Measurements from ENCODE around the gene EGFLAM. TPM values are rescaled to one million over a fixed set of nuclear protein-coding genes. Genes with fewer than 3 reads are reported as not detected.

Gene EGFLAM
- total and polyA plus RNA-seq, 9 of the 15 experiments (the other 6 are each of a cell fraction or from before 2014, with no cell fraction given), result 0.09 to 2.5 (median 1.0) TPM

GRCh38 chr5:38360323-38361061, 102.1 kb downstream of the EGFLAM start:
- H3K4me2 ChIP-seq (ENCODE audit: insufficient read depth, low read length), result no peak overlapping the region
- no peaks in the 10 kb centered on the region for H3K9me1 ChIP-seq (ENCODE audit: control insufficient read depth, insufficient read depth, low read length)
- H3K36me3 ChIP-seq (ENCODE audit: control insufficient read depth, insufficient read depth, low read length), result no peaks in the 10 kb centered on the region
- in situ Hi-C loops (cut with MboI), result no loop called here
- CTCF ChIA-PET (ENCODE audit: low intra/inter-chr PET ratio), result no interaction called here
- no peak overlapping the region for H2AFZ ChIP-seq (ENCODE audit: low read depth, low read length)
- DNase-seq (ENCODE audit: extremely low read depth in 1 of 4, low spot score in 3 of 4), result no peak
- POLR2A ChIA-PET, result interaction anchor here (0.7 kb wide), 1 partner anchor 17 kb away, joined by 3 read pairs; no protein-coding TSS in a partner anchor
- H4K20me1 ChIP-seq (replicated peaks; ENCODE audit: control insufficient read depth, insufficient read depth, low read length), result no peaks in the 10 kb centered on the region
- intact Hi-C loops (cut with micrococcal nuclease), result no loop called here
- no TSS peak for BruUV-seq (replicated peaks)
- no peaks in the 10 kb centered on the region for H3K4me1 ChIP-seq (replicated peaks in 1 of 2; ENCODE audit: control insufficient read depth in 2 of 2, insufficient read depth in 2 of 2, low read length in 2 of 2)
- no peaks in the 10 kb centered on the region for H3K27me3 ChIP-seq (ENCODE audit: control insufficient read depth in 2 of 2, insufficient read depth in 2 of 2, low read length in 2 of 2)
- H3K9me3 ChIP-seq (replicated peaks; ENCODE audit: control insufficient read depth, insufficient read depth, low read depth, low read length), result no peaks in the 10 kb centered on the region
- H3K79me2 ChIP-seq (ENCODE audit: control insufficient read depth, insufficient read depth, low read length), result no peaks in the 10 kb centered on the region
- ATAC-seq, result no peak
- no peak for FAIRE-seq
- WGBS (ENCODE audit: insufficient coverage, low coverage, missing lambda C conversion rate), result 53% methylated on average over 11 of the region's 11 CpGs
- H3K27ac ChIP-seq (ENCODE audit: extremely low read depth, low read depth, low read length), result no peak overlapping the region
- H3K9ac ChIP-seq (ENCODE audit: insufficient read depth in 1 of 2, low read depth in 2 of 2, low read length in 2 of 2), result no peak overlapping the region
- no peak for TF ChIP-seq SMARCE1 (IDR thresholded peaks at IDR 0.05)
- TF ChIP-seq CEBPB (tag; IDR thresholded peaks at IDR 0.05), result peak; percentile 94
- 0 out of 2 replicates have a peak, but pooled peaks have one; percentile 59 for TF ChIP-seq ZC3H11A (IDR thresholded peaks at IDR 0.05; ENCODE audit: low read depth, low read length)
- no peak for TF ChIP-seq HIVEP1 (CRISPR knock-in tag; IDR thresholded peaks at IDR 0.05)
- TF ChIP-seq CHD4 (IDR thresholded peaks at IDR 0.05; ENCODE audit: insufficient read depth, insufficient replicate concordance, low read depth, low read length, poor library complexity, severe bottlenecking), result no peak
- 0 out of 2 replicates have a peak, but pooled peaks have one; percentile 26 for TF ChIP-seq CEBPG (CRISPR knock-in tag; IDR thresholded peaks at IDR 0.05)
- TF ChIP-seq CEBPG (tag; conservative IDR thresholded peaks at IDR 0.05 in 1 of 2, IDR thresholded peaks at IDR 0.05 in 1 of 2), result peak; percentile 63 to 92
- TF ChIP-seq BRD9 (IDR thresholded peaks at IDR 0.05; ENCODE audit: low read depth, partially characterized antibody), result no peak
- no peak for TF ChIP-seq MYNN (IDR thresholded peaks at IDR 0.05)
- TF ChIP-seq MYNN (CRISPR knock-in tag; IDR thresholded peaks at IDR 0.05), result no peak
- TF ChIP-seq NCOA2 (IDR thresholded peaks at IDR 0.05; ENCODE audit: partially characterized antibody in 2 of 2), result no peak
- no peak overlapping the region for H3K4me3 ChIP-seq

Data from K562 (cell line).